ENCODE results near the gene USP6NL.
"Not testable (repeated sequence)": the region's sequence is repeated elsewhere in the genome, so short reads cannot be mapped to it uniquely, and the experiment has no call there.

Gene USP6NL

GRCh38 chr10:11441151-11441535, 170.3 kb downstream of the USP6NL start:
- DNase-seq = no peak

GRCh38 chr10:11440250-11441150, 170.9 kb downstream of the USP6NL start:
- DNase-seq = no peak

GRCh38 chr10:11439523-11440053, 171.9 kb downstream of the USP6NL start:
- DNase-seq = no peak

- DNase-seq = no peak
These were observed 173.9 kb downstream of the USP6NL start for GRCh38 chr10:11437391-11438142.

- not testable (repeated sequence) for DNase-seq
These were observed 175.0 kb downstream of the USP6NL start for GRCh38 chr10:11436445-11436844.

- no peak for DNase-seq
These were observed 175.9 kb downstream of the USP6NL start for GRCh38 chr10:11435581-11435981.

- no peak for DNase-seq
These were observed 177.1 kb downstream of the USP6NL start for GRCh38 chr10:11434324-11434723.

- no peak for DNase-seq
These were observed 177.8 kb downstream of the USP6NL start for GRCh38 chr10:11433657-11434056.

- DNase-seq = no peak
These were observed 180.3 kb downstream of the USP6NL start for GRCh38 chr10:11431216-11431555.

- DNase-seq = no peak
These were observed 180.8 kb downstream of the USP6NL start for GRCh38 chr10:11430421-11431215.

GRCh38 chr10:11429439-11430052, 181.9 kb downstream of the USP6NL start:
- DNase-seq = no peak

GRCh38 chr10:11425676-11426075, 185.8 kb downstream of the USP6NL start:
- no peak for DNase-seq

- no peak for DNase-seq
These were observed 186.2 kb downstream of the USP6NL start for GRCh38 chr10:11425296-11425610.

- no peak for DNase-seq
These were observed 186.8 kb downstream of the USP6NL start for GRCh38 chr10:11424456-11425295.

GRCh38 chr10:11416974-11417373, 194.5 kb downstream of the USP6NL start:
- no peak for DNase-seq

- no peak for DNase-seq
These were observed 196.4 kb downstream of the USP6NL start for GRCh38 chr10:11415095-11415494.

GRCh38 chr10:11414314-11415038, 197.0 kb downstream of the USP6NL start:
- DNase-seq = no peak

GRCh38 chr10:11411926-11412545, 199.4 kb downstream of the USP6NL start:
- no peak for DNase-seq

- DNase-seq = no peak
These were observed 202.1 kb downstream of the USP6NL start for GRCh38 chr10:11409357-11409756.

- DNase-seq = no peak
These were observed 203.5 kb downstream of the USP6NL start for GRCh38 chr10:11407939-11408338.

GRCh38 chr10:11406746-11407145, 204.7 kb downstream of the USP6NL start:
- no peak for DNase-seq
